GM18517 (cell line): ENCODE data around the gene OVCA2.
A peak's percentile ranks its signal among the peaks of the same experiment; 100 is the strongest.
"Not testable (repeated sequence)": the region's sequence is repeated elsewhere in the genome, so short reads cannot be mapped to it uniquely, and the experiment has no call there.

Experiments used
- ATAC-seq: cut with Tn5 transposase; IDR thresholded peaks from one replicate; pipeline ENCODE4 v1.9.1; 2021; ENCODE audit warnings: mild to moderate bottlenecking, moderate library complexity; ENCODE audit not compliant: unreplicated experiment

OVCA2 gene

DNA sequence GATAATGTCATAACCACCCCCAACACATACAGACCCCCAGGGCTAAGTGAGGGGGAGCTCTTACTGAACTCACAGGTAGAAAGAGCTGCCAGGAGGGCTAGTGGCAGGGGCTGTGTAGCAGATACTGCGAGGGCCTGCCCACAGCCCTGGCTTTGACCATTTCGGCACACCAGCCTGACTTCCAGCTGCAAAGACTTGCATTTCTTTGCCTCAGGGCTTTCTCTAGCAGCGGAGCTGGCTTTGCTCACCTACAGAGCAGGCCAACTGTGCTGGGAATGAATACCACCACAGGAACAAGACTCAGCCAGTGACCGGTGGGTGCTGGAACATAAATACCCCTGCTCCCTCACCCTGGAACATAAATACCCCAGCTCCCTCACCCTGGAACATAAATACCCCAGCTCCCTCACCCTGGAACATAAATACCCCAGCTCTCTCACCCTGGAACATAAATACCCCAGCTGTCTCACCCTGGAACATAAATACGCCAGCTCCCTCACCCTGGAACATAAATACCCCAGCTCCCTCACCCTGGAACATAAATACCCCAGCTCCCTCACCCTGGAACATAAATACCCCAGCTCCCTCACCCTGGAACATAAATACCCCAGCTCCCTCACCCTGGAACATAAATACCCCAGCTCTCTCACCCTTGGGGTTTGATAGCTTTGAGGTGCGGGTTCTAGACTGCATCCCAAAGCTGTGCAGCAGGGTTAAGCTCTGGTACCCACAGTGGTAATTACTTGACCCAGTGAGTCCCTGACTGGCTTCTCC lies 28.4 kb upstream of the OVCA2 start:
- not testable (repeated sequence) for ATAC-seq

- no peak for ATAC-seq
Measured at GRCh38 chr17:2013994-2014317, 27.9 kb upstream of the OVCA2 start.

DNA sequence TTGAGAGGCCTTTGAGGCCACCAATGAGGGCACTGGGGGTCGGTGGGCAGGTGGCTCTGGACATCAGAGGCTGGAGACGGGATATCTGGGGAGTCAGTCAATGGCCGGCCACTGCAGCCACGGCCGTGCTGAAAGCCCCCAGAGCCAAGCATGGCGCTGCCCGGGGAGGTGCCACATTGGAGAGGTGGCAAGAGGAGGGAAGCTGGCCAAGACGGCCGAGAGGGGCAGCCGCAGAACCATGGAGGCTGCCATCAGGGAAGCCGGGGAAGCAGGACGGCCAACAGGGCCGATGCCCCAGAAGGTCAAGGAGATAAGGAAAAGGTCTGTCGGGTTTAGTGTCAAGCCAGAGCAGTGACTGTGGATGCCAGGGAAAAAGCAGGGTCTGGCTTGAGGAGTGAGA lies 26.5 kb upstream of the OVCA2 start:
- ATAC-seq = no peak

DNA sequence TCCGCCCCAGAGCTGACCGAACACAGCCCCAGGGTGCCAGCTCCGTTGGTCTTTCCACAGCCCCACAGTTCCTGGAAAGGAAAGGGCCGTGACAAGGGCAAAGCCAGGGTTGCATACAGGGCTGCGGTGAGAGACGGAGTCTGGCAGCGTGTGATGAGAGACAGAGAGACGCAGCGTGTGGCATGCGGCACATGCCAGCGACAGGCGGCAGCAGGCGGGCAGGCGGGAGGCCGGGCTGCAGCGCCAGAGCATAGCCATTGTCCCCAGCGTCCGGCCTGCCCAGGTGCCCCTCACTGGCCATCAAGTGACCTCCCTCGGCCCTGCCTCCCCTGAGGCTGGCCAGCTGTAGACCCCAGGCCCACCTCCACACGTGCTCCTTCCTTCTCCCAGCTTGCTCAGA lies 25.3 kb upstream of the OVCA2 start:
- no peak for ATAC-seq

- ATAC-seq = no peak
Measured at GRCh38 chr17:2017274-2017941, 24.4 kb upstream of the OVCA2 start.

DNA sequence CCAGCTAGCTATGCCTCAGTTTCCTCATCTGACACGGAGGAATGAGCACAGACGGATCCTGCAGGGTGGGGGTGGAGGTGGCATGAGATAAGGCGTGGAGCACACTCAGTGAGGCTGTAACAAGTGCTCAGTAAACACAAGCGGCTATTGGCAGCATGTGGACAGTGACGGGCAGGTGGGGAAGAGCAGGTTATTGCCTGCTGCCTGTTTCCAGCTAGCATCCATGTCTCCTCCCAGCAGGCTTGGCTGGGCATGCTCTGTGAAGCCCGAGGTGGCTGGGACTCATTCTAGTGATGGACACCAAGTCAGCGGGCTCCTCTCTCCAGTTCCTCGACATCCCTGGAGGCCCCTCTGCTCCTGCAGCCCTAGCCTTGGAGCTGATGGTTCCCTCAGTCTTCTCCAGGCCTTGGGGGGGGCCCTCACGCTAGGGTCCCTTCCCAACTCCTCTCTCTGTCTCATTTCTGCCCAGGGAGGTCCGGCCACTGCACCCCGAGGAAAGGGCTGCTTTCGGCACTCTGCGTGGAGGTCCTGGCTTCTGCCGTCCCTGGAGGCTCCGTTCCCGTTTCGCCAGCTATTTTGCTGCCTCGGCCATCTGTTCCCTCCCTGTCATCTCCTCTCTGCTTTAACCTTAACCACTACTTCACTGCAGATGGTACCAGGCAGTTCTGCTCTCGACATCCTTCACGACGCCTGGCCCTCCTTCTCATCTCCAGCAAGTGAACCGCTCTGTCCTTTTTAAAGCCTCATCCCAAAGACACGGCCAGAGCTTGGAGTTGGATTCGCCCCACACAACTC lies 22.9 kb upstream of the OVCA2 start:
- ATAC-seq = no peak

GRCh38 chr17:2019723-2020122 lies 22.1 kb upstream of the OVCA2 start:
- ATAC-seq = no peak

GRCh38 chr17:2020721-2021120 lies 21.1 kb upstream of the OVCA2 start:
- no peak for ATAC-seq

- no peak for ATAC-seq
Measured at GRCh38 chr17:2022647-2023240, 19.1 kb upstream of the OVCA2 start.

DNA sequence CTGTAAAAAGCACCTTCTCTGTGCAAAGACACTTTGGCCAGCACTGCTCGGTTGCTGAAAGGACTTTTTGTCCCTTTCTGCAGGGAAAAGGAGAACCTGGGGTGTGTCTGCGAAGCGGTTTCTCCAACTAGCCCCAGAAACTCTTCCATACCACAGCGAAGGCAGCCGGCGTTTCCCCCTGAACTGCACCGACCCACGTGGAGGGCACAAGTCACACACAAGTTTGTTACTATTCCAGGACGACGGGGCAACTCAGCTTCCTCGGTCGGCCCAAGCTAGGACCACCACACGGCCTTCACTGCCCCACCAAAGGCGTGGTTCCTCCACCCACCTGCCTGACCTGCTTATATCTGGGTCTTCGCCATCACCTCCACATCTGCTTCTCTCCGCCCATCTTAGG lies 18.6 kb upstream of the OVCA2 start:
- no peak for ATAC-seq

GRCh38 chr17:2023692-2024571 lies 17.9 kb upstream of the OVCA2 start:
- ATAC-seq = no peak

GRCh38 chr17:2024572-2025219 lies 17.1 kb upstream of the OVCA2 start:
- no peak for ATAC-seq

DNA sequence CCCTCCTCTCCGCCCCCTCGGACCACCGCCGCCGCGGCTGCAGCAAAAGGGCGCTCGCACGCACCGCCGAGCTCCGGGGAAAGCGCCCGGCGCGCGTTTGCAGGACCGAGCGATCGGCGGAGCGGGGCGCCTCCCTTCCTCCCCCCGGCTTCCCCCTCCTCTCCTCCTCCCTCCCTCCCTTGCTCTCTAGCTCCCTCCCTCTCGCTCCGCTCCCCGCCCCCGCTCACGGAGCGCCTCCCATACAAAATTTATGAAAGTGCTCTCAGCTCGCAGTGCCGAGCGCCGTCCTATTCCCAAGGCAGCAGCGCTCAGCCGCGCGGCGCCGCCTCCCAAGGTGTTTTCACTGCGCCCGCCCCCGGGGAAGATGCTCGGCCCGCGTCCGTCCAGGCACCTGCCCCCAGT lies 16.6 kb upstream of the OVCA2 start, which contains the start of gene RTN4RL1:
Gene RTN4RL1, minus strand, starts transcription at position 115 of the 402 bp plus-strand sequence. CDS start 469 bp downstream, outside the sequence.
- no peak for ATAC-seq

GRCh38 chr17:2025622-2026309 lies 16.1 kb upstream of the OVCA2 start:
- no peak for ATAC-seq

DNA sequence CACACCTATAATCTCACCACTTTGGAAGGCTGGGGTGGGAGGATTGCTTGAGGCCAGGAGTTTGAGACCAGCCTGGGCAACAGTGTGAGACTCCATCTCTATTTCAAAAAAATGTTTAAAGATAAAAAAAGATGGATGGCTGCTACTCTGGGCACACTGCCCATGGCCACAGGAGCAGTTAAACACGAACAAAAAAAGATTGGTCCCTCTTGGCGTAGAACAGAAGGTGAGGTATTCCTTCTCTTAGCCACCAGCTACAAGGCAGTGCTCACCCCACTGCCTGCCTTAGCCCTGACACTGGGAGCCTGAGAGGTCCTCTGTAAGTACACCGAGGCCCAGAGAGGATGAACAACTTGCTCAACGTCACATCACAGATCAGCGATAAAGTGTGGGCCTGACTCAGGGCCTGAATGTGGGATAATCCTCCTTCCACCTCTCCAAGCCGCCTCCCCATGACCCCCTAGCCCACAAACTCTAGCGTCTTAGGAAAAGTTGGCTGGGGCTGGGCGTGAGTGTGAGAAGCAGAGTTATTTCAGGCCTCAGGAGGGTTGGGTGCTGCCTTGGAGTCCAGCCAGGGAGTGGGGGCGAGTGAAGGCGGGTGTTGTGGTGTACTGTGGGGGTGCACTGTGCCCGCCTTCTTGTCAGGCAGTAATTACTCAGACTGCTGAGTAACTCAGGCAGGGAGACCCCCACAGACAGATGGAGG lies 14.1 kb upstream of the OVCA2 start:
- ATAC-seq = no peak

DNA sequence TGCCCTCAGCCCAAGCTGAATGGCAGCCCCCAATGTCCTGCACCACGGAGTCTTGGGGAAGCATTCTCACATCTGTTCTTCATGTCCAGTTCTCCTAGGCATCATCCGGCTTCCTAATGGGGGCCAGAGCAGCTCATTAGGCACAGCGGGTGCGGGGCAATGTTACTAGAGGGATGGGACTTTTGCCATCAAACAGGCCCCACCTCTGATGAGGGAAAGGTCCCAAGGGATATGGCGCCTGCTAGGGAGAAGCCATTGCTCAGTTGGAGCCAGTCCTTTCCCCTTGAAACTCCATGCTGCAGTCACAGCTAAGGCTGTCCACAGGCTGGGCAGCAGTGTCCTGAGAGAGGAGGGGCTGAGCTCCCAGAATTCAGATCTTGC lies 13.6 kb upstream of the OVCA2 start:
- ATAC-seq = no peak

GRCh38 chr17:2028737-2029136 lies 13.1 kb upstream of the OVCA2 start:
- no peak for ATAC-seq

- peak; percentile 74 for ATAC-seq
Measured at GRCh38 chr17:2029911-2030778, 11.7 kb upstream of the OVCA2 start, which contains the start of gene DPH1. Gene DPH1 (plus strand): TSS chr17:2030153. CDS start chr17:2030170, 17 bp downstream.
